Measurements from ENCODE around the gene SYTL1.

SYTL1 gene

GRCh38 chr1:27400082-27400962, 58.5 kb downstream of the SYTL1 start:
- in situ Hi-C loops (cut with MboI; ENCODE audit: low sequenced_read_pairs), result no loop called here

- in situ Hi-C loops (cut with MboI; ENCODE audit: low sequenced_read_pairs), result no loop called here
Observed at GRCh38 chr1:27400963-27401341, 59.1 kb downstream of the SYTL1 start.

- in situ Hi-C loops (cut with MboI; ENCODE audit: low sequenced_read_pairs), result no loop called here
Observed at GRCh38 chr1:27402349-27402754, 60.5 kb downstream of the SYTL1 start.

GRCh38 chr1:27403065-27403726, 61.4 kb downstream of the SYTL1 start:
- in situ Hi-C loops (cut with MboI; ENCODE audit: low sequenced_read_pairs), result no loop called here

All from HL-60/S4 treated with phorbol 12-myristate 13-acetate at 8.2 ng/mL for 4 days and 3 days (cell line).